Raji (cell line): ENCODE data around the gene CDKN2AIPNL.
A peak's percentile ranks its signal among the peaks of the same experiment; 100 is the strongest.

Source experiments
- POLR2A ChIP-seq: IDR thresholded peaks from 2 replicates; pipeline ENCODE4 v1.6.1; 2011; ENCODE audit warnings: low read depth, low read length, control low read depth; ENCODE audit not compliant: insufficient read depth

CDKN2AIPNL gene

DNA sequence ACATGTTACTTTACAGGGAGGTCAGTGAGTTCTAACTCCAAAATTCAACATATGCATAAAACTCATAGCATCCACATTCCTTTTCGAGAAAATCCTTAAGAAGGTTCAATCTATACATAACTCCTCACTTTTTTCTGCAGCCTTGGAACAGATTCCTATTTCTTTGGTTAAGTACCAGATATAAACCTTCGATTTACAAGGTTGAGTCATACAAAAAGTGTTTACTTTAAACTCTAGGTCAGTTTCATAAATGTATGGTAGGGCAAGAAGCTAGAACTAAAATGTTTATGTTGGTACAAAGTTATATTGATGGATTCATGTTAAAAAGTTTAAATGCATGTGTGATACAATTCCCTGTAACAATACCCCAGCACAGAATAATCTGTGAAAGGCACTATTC, 19.4 kb downstream of the CDKN2AIPNL start:
- TF ChIP-seq POLR2A = no peak

- TF ChIP-seq POLR2A = no peak
These were observed 24.2 kb downstream of the CDKN2AIPNL start for GRCh38 chr5:134387443-134387842.

- no peak for TF ChIP-seq POLR2A
These were observed 27.5 kb downstream of the CDKN2AIPNL start for GRCh38 chr5:134383980-134384697.

- TF ChIP-seq POLR2A = no peak
These were observed 31.3 kb downstream of the CDKN2AIPNL start for GRCh38 chr5:134380346-134380745.

- no peak for TF ChIP-seq POLR2A
These were observed 37.4 kb downstream of the CDKN2AIPNL start for GRCh38 chr5:134374232-134374631.

GRCh38 chr5:134371834-134372340, 39.8 kb downstream of the CDKN2AIPNL start:
- no peak for TF ChIP-seq POLR2A

DNA sequence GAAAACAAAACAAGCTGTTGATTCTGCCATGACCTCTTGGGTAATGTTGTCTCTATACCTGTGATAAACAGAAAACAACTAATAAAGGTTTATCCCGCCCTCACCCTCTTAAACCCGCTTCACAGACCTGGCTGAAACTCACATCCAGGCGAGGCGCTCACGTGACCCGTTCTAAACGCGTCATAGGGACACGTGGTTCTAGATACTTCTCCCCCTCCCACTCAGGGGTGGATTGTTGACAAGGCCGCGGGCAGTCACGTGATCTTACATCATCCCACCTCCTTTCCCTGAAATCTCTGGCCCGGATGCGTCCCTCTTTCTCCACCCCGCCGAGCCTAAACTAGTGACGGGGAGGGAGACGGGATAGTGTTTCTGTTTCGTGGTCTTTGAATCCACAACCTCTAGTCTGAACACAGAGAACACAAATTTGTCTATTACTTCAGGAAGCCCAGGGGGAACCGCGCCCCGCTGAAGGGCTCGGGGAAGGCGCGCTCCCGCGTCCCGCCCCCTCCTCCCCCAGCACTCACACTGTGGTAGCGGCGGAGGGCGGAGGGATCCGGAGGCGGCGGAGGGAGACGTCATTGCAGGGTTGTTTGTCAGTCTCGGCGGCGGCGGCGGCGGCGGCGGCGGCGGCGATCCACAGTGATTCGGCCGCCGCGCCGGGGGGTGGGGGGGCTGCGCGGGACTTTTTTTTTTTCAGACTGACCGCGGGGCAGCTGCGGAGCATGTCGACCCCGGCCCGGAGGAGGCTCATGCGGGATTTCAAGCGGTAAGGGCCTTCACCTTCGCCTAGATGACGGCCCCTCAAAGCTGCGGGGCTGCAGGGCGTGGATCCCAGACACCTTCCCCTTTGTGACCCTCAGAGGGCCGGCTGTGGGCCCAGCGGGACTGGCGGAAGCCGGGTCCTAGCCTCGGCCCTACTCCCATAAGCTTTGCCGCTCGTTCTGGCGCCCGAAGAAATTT, 40.5 kb downstream of the CDKN2AIPNL start, which contains the start of gene UBE2B:
UBE2B (plus strand) TSS at position 699 of the 963 bp plus-strand sequence; CDS start at position 726, 27 bp downstream.
- peak; percentile 82 for TF ChIP-seq POLR2A

- TF ChIP-seq POLR2A = no peak
These were observed 41.3 kb downstream of the CDKN2AIPNL start for GRCh38 chr5:134370311-134370870.

GRCh38 chr5:134365604-134366003, 46.1 kb downstream of the CDKN2AIPNL start:
- no peak for TF ChIP-seq POLR2A

DNA sequence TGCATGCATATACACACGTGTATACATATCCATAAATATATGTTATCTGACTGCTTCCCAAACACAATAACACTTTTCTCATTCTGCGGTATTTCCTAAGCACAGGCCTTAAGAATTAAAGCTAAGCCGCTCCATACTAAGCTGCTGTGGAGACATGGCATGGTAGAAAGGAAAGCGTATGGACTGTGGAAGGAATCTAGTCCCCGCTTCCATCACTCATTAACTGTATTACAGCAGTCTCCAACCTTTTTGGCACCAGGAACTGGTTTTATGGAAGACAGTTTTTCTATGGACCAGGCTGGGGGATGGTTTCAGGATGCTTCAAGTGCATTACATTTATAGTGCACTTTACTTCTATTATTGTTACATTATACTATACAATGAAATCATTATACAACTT, 56.0 kb downstream of the CDKN2AIPNL start:
- no peak for TF ChIP-seq POLR2A
